ENCODE results near the gene PALD1. TPM values are rescaled to one million over a fixed set of nuclear protein-coding genes. Genes with fewer than 3 reads are reported as not detected.

PALD1 gene
- polyA plus RNA-seq, 3 donors = 0.04 to 0.11 TPM; not detected in 1

GRCh38 chr10:70540089-70540788, 61.7 kb downstream of the PALD1 start:
- peaks cover 0 to 3% of the 10 kb centered on the region in 2 donors for H3K9me3 ChIP-seq (replicated peaks in 1 of 2; ENCODE audit: control insufficient read depth in 1 of 2, insufficient read depth in 1 of 2, low read length in 2 of 2)
- no peak overlapping the region for H3K4me3 Mint-ChIP-seq

GRCh38 chr10:70540789-70541360, 62.3 kb downstream of the PALD1 start:
- Histone ChIP-seq H3K27ac (ENCODE audit: low read depth in 1 of 2, low read length in 2 of 2) (no peak overlapping the region), H3K9me3 (replicated peaks in 1 of 2; ENCODE audit: control insufficient read depth in 1 of 2, insufficient read depth in 1 of 2, low read length in 2 of 2) (no peaks in the 10 kb centered on the region), H4K20me1 (ENCODE audit: insufficient read depth, low read length) (no peaks in the 10 kb centered on the region), H3K36me3 (replicated peaks in 1 of 2; ENCODE audit: control insufficient read depth in 1 of 2, insufficient read depth in 2 of 2, low read length in 2 of 2) (no peaks in the 10 kb centered on the region), H3K79me2 (ENCODE audit: insufficient read depth, low read length) (no peaks in the 10 kb centered on the region), H2AFZ (ENCODE audit: insufficient read depth, low read depth, low read length, poor library complexity, severe bottlenecking) (no peak overlapping the region), H3K27me3 (ENCODE audit: control insufficient read depth in 2 of 2, insufficient read depth in 2 of 2, low read length in 2 of 2) (no peaks in the 10 kb centered on the region), H3K9ac (ENCODE audit: insufficient read depth, low read length, poor library complexity, severe bottlenecking) (no peak overlapping the region), H3K4me2 (replicated peaks; ENCODE audit: extremely low read depth, low read length, poor library complexity, severe bottlenecking) (no peak overlapping the region), H3K4me1 (ENCODE audit: control insufficient read depth in 1 of 2, insufficient read depth in 2 of 2, low read length in 2 of 2) (peaks cover 0 to 9% of the 10 kb centered on the region in 2 donors), H3K4me3 (replicated peaks in 1 of 3; ENCODE audit: low read depth in 2 of 3, low read length in 3 of 3) (no peak overlapping the region)
- H3K27ac Mint-ChIP-seq = no peak overlapping the region
- H3K36me3 Mint-ChIP-seq = no peaks in the 10 kb centered on the region
- intact Hi-C loops (cut with micrococcal nuclease) = no loop called here
- H3K27me3 Mint-ChIP-seq (ENCODE audit: low read depth in 3 of 3) = peaks cover 0 to 5% (median 1%) of the 10 kb centered on the region in 3 donors
- DNase-seq = no peak
- H3K4me3 Mint-ChIP-seq = no peak overlapping the region
- no peak for TF ChIP-seq CTCF (IDR thresholded peaks at IDR 0.05)
- no peaks in the 10 kb centered on the region for H3K9me3 Mint-ChIP-seq
- H3K4me1 Mint-ChIP-seq = peaks cover 10% of the 10 kb centered on the region
- 94% methylated on average over 14 of the region's 15 CpGs for WGBS (ENCODE audit: insufficient coverage)

More at GRCh38 chr10:70540089-70540788, 61.7 kb downstream of the PALD1 start:
- Histone ChIP-seq H3K4me2 (replicated peaks; ENCODE audit: extremely low read depth, low read length, poor library complexity, severe bottlenecking) (no peak overlapping the region), H3K27me3 (ENCODE audit: control insufficient read depth in 2 of 2, insufficient read depth in 2 of 2, low read length in 2 of 2) (no peaks in the 10 kb centered on the region), H3K36me3 (replicated peaks in 1 of 2; ENCODE audit: control insufficient read depth in 1 of 2, insufficient read depth in 2 of 2, low read length in 2 of 2) (no peaks in the 10 kb centered on the region), H2AFZ (ENCODE audit: insufficient read depth, low read depth, low read length, poor library complexity, severe bottlenecking) (no peak overlapping the region), H3K4me1 (ENCODE audit: control insufficient read depth in 1 of 2, insufficient read depth in 2 of 2, low read length in 2 of 2) (peaks cover 0 to 9% of the 10 kb centered on the region in 2 donors), H3K27ac (ENCODE audit: low read depth in 1 of 2, low read length in 2 of 2) (no peak overlapping the region), H3K79me2 (ENCODE audit: insufficient read depth, low read length) (no peaks in the 10 kb centered on the region), H4K20me1 (ENCODE audit: insufficient read depth, low read length) (no peaks in the 10 kb centered on the region), H3K9ac (ENCODE audit: insufficient read depth, low read length, poor library complexity, severe bottlenecking) (no peak overlapping the region), H3K4me3 (replicated peaks in 1 of 3; ENCODE audit: low read depth in 2 of 3, low read length in 3 of 3) (no peak overlapping the region)
- no peak for DNase-seq
- H3K9me3 Mint-ChIP-seq = peaks cover 0 to 4% (median 3%) of the 10 kb centered on the region in 7 donors
- WGBS (ENCODE audit: insufficient coverage) = 85% methylated on average over 17 of the region's 17 CpGs
- H3K27ac Mint-ChIP-seq = peak overlapping the region in 1 of 7 donors; percentile 50
- H3K36me3 Mint-ChIP-seq = no peaks in the 10 kb centered on the region
- peaks cover 0 to 3% (median 1%) of the 10 kb centered on the region in 3 donors for H3K27me3 Mint-ChIP-seq (ENCODE audit: low read depth in 3 of 3)
- peak; percentile 33 for TF ChIP-seq CTCF (IDR thresholded peaks at IDR 0.05)
- intact Hi-C loops (cut with micrococcal nuclease) = no loop called here
- peaks cover 10% of the 10 kb centered on the region for H3K4me1 Mint-ChIP-seq
